CMK (cell line): ENCODE data around the gene GMDS.

ENCODE experiments used
- DNase-seq: peaks from one replicate; pipeline ENCODE4 v3.0.0-alpha.2; 2010; ENCODE audit warnings: low read depth

GMDS gene

DNA sequence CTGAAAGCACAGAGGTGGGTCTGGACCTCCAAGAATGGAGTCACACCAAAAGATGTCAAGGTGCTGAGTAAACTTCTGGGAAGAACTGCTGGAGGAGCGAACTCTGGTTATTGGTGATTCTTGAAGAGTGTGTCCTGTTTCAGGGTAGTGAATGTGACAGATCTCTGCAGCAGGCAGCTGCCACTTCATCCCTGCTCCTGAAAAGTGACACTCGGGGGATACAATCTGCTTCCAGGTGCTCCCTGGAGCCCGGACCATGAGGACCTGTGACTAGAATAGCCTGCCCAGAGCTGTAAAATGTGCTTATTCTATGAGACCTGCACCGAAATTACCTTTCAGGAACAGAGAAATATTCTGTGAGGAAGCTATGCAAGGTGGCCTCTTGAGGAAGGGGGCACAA is 444.6 kb downstream of the GMDS start:
- DNase-seq = no peak

DNA sequence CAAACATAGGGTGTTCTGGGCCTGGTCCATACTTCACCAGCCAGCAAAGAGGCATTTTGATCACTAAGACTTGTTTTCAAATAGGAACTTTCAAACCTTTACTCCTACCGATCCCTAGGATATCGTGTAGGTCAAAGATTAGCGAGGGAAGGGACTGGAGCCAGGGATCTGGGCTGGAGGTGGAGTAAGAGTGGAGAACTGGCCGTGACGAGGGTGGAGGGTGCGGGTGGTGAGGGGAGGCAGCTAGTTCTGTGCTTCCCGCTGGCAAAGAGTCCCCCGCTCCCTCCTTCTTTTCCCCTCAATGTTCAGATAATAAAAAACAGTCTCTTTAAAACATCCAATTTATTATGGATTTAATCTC is 446.5 kb downstream of the GMDS start:
- DNase-seq = no peak

DNA sequence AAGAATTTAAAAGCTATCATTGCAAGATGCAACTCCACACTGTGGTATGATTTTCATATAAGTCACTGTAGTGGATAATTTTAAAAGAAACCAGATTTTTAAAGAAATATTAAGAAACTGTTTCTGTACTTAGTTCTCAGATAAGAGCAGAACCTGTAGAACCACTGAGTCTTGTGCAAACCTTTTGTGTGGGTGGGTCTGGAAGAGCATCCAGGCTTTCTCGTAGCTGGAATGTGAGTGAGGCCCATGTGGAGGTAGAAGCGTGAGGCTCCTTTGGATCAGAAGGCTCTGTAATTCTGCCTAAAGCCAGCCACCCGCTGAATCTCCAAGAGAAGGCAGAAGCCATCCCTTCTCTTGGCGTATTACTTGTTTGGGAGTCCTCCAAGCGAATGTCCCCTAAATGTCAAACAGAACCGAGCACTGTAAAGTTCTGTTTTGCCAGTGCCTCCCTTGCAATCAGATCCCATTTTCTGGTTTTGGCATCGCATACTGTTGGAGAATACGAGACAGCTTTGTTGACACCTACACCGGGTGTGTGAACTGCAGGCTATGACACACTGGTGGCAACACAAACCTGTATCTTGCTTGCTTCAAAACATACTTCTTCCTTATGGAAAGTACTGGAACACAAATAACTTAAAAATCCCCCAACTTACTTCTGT is 447.0 kb downstream of the GMDS start:
- no peak for DNase-seq

DNA sequence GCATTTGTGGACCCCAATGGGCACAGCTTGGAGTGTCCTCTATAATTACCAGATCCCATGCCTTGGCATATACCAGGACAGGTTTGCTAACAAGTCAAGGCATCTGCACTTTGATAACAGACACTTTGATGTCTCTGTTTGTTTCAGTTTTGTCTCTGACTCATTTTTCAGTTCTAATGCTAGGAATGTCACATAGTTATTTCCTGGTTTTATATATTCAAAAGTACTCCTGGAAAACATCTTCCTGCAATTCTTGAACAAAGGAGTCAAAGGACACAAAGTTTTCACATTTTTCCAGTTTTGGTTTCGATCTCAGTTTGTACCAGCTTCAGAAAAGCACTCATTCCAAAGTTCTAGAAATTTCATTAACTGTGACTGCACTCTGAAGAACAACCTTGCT is 447.6 kb downstream of the GMDS start:
- DNase-seq = no peak

DNA sequence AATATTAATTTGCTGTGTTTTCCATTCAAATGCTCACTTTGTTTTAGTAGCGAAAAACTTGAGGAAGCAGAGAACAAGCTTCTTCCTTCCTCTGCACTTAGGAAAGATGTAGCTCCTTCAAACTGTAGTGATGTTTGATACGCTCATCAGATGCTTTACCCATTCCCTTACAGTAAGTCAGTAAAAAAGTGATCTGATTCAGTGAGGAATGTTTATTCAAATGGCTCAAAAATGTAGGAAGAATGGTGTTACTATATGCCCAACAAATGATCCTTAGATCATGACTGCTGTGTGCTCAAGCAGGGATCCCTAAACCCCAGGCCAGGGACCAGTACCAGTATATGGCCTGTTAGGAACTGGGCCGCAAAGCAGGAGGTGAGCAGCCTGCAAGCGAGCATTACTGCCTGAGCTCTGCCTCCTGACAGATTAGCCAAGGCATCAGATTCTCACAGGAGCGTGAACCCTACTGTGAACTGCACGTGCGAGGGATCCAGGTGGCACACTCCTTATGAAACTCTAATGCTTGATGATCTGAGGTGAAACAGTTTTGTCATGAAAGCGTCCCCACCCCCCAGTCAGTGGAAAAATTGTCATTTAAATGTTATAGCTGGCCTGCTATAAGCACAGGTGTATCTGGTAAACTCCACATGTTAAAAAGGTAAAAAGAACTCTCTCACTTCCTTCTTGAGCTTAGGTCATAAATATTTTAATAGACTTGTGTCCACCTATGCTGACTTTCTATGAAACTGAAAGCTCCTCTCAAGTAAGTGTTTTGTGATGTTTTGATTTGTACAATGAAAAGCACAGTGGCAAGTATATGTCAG is 448.5 kb downstream of the GMDS start:
- DNase-seq = no peak

DNA sequence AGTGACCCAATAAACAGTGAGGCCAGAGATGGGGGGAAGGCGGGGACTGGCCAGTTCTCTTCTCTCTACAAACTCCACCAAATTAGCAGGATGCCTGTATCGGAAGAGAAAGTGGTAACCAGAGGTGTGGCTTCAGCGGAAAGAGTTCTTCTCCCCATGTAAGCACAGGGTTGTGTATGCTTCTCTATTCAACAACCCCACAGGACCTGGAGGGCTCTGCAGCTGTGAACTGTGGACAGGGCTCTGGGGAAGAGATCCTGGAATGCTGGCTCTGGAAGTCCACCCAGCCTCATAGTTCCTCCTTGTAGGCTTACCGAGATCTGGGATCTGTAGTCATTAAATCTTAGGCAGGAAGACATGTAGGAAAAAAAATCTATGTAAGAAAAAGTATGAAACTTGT is 449.5 kb downstream of the GMDS start:
- no peak for DNase-seq

DNA sequence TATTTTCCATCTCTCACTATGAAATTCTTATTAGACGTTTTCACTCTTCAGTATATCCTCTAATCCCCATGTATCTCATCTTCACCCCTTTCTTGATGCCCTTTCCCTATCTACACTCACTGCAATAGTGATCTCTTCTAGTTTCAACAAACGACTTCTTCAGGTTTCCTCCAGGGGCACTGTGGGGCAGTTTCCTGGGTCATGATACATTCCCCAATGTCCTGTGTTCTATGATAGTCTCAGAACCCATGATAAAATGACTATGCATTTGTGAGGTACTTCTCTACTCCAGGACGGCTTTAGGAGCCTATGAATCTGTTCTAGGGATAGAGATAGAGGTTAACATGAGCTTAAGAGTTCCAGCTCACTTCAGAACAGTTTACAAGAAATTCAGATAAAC is 452.4 kb downstream of the GMDS start:
- DNase-seq = no peak

DNA sequence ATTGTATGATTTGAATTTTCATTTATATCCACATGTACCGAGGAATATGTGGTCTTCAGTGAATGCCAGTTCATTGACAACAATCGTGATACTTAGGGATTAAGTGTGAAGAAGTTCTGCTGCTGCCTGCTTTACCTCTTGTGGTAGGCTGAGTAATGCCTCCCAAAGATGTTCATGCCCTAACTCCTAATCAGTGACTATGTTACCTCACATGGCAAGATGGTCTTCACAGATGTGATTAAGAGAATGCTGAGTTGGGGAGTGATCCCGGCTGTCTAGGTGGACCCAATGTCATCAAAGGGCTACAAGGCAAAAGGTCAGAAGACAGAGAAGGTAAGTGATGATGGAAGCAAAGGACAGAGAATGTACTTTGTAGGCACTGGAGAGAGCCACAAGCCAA is 454.7 kb downstream of the GMDS start:
- DNase-seq = no peak

DNA sequence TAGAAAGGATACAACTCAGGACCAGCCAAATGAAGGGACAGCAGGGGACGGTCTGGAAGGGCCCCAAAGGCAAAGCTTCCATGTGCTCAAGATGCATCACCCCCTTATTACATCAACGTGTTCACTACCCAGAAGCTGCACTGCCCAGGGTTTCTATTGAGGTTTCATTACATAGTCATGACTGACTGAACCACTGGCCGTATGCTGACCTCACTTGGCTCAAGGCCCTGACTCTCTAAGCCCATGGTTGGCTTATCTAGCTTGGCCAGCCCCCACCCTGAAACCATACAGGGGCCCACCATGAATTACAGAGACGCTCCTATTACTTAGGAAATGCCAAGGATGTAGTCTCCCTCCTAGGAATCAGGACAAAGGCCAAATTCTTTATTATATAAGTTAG is 456.3 kb downstream of the GMDS start:
- DNase-seq = no peak

DNA sequence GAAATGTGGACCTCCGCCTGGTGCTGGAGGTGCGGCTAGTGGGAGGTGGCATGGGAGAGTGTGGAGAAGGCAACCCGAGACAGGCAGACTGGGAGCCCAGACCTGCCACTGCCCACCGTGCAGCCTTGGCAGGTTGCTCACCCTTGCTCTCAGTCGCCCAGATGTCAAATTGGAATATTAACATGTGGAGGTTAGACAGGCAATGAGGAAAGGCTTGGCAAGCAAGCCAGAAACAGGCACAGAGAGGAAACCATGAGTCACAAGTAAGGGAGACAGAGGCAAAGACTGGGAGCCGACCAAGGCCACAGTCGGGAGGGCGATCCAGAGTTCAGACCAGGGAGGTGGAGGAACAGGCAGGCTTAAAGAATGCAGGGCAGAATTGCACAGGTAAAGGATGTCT is 457.5 kb downstream of the GMDS start:
- no peak for DNase-seq

DNA sequence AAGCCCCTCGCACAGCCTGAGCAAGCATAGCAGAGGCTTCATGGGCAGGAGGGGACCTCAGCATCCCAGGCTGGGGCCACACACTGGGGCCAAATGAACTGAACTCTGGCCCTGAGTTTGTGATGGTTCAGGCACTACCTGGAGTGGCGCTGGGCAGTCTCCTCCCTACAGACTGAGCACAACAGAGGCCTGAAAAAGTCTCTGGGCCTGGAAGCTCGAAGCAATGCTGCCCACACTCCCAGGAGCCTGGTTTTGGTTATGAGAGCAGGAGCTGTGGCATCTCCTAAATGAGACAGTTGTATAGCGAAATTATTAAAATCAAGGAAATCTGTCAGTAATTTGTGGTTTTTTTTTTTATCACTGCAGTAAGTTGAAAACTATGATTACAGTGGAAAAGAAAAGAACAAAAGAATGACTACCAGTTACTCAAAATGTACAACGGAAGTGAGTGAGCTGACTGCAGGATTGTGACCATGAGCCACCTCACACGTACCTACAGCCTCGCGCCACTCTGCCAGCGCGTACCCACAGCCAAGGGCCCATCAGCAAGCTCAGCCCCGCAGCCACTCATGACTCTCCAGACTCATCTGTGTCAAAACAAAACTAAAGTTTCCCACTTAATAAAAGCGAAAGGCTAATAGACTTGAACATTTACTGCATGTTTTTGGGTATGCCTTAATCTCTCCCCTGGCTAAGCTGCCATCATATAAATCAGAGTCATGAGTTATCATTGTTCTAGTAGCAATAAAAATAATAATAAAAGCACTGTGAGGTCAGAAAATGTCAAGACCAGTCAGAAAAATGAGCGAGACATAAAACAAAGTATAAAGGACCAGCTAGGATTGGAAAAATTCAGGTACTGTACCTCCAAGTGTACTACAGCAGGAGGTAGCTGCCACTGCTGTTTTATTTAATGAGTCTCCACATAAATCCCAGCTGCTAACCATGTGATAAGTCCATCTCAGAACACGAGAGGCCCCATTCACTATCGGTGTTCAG is 458.7 kb downstream of the GMDS start:
- no peak for DNase-seq

DNA sequence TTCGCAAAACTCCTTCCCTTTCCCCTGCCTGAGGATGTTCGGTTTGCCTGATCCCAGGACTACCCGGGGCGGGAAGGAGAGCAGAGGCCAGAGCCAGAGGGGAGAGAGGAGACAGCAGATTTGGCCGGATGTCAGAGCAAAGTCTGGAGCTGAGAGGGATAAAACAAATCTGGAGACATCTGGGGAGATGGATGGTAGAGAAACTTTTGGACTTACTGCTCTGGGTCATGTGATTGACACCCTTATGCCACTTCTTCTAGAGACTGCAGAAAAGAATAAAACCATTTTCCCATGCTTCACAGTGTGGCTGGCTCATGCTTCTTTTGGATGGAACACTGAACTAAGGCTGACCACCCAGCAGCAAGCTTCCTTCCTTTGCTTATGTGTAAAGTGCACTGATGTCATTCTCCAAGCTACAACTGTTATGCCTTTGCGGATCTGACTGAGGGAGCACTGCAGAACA is 461.0 kb downstream of the GMDS start:
- no peak for DNase-seq

DNA sequence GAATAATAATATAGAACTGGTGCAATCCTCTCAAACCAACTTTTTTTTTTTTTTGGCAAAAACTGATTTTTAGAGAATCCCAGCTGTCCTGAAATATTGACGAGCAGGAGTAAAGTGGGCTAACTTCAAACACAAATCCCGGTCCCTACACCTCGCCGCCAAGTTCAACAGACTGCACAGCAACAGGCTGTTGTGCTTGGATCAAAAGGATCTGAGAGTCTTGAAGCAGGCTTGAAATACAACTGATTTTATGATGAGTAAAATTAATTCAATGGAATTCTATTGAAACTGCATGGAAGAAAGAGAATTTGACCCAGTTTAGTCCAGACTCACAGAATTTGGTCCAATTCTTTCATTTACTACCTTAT is 463.6 kb downstream of the GMDS start:
- no peak for DNase-seq

DNA sequence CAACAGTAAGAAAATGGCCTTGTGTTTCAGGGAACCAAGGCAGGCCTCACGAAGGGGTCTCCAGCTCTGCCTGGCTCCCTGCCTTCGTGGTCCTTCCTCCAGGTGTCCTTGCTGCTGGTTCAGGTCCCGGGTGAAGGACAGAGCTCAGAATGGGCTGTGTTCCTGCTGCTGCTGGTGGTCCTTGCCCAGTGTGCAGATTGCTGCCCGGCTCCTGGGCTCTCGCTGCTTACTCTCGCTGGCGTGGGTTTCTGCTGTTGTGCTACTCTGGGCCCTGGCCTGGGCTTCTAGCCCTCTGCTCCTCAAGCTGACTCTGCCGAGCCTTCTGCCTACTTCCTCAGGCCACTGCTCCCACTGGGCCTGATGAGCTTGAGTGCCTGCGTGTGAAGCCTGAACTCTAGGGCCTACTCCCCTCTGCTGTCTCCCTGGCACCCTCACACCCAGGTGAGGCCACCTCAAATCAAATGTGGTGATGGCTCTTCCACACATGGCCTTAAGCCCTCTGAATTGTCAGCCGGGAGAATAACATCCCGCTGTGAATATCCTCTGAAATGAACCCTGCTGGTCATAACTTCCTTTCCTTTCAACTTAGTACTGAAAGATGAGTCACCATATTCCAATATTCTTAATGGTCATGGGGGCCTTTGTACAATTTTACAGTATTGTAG is 464.1 kb downstream of the GMDS start:
- no peak for DNase-seq

DNA sequence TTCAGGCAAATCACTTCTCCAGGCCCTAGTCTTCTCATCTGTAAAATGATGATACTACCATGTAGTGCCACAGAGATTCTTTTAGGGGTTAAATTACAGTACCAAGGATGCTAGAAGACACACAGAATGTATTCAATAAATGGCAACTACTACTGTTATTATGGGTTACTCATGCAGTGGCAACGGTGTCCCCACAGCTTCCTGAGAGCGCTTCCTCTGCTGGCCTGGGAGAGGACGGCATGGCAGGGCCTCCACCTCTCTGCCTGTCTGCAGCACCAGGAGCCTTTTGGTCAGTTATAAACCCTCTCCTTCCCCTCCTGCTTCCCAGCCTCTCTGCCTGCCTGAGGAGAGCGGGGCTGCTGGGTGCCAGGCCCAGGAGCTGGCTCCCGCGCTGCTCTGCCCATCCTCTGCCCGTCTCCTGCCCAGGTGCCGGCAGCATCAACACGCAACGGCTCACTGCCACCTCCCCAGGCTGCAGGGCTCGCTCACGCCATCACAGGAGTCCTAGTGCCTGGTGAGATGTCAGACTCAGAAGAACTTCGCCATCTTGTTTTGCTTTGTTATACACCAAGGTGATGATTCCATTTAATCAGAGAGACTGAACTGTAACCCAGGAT is 465.0 kb downstream of the GMDS start:
- no peak for DNase-seq

DNA sequence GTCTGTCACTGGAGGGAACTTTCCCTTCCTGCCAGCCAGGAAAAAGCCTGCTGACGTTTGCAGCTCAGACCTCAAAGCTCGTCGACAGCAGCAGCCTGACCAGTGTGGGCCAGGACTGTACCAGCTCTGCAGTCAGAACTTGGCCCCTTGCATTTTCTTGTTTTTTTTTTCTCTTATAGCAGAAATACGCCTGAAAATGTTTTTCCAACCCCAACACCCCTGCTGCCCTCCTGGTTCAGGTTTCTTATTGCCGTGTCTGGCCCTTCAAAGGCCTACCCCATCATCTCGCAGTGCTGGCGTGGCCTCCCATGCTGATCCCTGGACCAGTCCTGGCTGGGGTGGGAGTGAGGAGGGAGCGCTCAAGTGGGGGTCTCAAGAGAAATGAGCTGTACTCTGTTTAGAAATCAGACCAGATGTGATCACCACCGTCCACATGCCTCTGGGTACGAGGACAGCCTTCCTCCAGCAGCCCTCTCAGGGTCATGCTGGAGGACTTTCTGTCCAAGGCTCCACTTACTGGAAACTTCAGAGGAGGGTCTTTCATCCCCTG is 466.6 kb downstream of the GMDS start:
- no peak for DNase-seq

DNA sequence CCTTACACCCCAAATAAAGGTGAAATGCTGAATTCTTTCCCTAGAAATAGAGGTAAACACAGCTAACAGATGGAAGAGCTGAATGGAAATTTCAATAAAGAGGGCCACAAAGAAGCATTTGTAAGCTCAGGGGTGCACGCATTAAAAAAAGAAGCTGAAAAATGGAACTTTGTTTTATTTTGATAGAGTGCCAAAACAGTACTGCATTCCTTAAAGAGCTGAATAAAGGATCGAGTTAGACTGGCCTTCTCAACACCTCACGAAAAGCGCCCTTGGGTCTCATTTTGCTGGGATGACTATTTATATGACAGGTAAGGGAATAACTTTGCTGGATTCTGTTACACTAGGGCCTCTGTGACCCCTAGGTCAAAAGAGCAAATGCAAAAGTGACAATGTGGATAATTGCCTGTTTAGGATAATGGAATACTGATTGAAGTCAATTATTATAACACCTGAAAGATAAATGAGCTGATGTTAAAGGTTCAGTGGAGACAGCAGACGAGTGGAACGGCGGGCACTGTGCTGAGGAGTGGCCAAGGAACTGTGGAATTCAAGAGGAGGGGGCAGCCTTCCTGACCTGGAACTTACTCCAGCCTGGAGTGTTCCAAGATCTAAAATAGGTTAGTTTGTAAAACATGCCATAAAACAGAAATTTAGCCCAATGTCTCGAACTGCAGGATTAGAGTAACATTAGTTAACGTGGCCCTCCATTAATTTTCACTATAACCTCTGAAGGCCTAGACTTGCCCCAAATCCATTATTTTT is 467.3 kb downstream of the GMDS start:
- no peak for DNase-seq

DNA sequence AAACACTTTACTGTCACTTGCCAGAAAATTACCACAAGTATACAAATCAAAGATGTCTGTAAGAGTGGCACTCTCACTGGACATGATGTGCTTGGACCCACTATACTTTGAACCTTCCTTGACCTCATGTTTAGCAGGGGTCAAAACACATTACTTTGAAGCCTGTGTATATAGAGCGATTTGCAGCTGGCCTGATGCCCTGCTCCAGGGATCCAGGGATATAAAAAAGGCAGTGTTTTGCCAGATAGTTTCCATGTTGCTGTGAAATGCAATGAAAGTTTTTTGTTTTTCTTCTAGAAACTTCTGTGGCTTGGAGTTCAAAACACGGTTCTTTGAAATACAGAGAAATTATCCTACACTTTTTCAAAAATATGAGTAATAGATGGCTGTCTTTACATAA is 470.0 kb downstream of the GMDS start:
- DNase-seq = no peak

DNA sequence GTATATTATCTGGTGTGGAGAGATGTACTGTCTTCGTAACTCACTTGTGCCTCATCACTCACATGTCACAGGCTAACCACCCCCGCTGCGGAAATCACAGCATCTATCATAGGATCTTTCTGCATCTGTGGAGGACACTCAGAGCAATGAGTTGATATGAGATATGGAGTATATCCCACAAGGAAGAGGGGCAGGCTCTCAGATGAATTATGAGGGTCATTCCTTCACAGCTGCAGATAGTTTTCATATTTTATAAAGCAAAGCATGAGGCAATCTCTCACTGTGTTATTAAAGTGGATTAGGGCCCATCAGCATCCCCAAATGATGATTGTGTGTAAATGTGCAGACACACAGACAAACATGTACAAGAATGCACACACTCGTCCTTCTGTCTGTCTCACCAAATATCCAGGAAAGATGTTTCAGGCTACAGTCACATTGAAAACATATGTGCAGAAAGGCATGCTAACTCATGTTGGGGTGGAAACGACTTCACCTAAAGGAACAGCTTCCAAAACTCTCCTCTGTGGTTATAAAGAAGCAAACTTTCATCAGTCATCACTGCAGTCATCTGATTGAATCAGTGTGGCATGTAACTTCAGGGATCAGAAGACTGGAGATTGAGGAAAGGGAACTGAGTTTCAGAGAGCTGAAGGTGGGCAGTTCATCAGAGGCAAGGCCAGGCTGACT is 471.0 kb downstream of the GMDS start:
- no peak for DNase-seq

DNA sequence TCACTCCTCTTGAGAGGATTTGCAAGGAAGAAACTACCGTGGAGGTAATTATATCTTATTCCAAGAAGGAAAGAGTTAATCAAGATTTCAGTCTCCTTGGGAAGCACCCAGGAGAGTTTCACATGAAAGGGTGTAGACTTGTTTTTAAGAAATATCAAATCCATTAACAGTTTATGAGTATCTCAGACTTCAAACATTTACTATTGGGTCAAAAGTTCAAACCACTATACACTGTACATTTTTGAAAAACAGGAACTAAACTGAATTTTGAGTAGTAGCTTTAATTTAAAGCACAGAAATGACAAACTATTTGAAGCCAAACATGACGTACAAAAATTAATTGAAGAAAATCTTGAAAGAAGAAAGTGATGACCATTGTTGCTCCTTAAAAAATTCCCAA is 471.7 kb downstream of the GMDS start:
- DNase-seq = no peak
